ENCODE results near the gene C1orf21.

Gene C1orf21

GRCh38 chr1:184499616-184500015, 112.8 kb downstream of the C1orf21 start:
- in situ Hi-C loops (cut with HindIII; ENCODE audit: low sequenced_read_pairs): no loop called here
- no peak for DNase-seq (ENCODE audit: low read depth, low spot score)
- no peak overlapping the region for H3K4me3 ChIP-seq (ENCODE audit: low read depth, low read length)
- TF ChIP-seq, protein P1, sequence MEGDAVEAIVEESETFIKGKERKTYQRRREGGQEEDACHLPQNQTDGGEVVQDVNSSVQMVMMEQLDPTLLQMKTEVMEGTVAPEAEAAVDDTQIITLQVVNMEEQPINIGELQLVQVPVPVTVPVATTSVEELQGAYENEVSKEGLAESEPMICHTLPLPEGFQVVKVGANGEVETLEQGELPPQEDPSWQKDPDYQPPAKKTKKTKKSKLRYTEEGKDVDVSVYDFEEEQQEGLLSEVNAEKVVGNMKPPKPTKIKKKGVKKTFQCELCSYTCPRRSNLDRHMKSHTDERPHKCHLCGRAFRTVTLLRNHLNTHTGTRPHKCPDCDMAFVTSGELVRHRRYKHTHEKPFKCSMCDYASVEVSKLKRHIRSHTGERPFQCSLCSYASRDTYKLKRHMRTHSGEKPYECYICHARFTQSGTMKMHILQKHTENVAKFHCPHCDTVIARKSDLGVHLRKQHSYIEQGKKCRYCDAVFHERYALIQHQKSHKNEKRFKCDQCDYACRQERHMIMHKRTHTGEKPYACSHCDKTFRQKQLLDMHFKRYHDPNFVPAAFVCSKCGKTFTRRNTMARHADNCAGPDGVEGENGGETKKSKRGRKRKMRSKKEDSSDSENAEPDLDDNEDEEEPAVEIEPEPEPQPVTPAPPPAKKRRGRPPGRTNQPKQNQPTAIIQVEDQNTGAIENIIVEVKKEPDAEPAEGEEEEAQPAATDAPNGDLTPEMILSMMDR (IDR thresholded peaks at IDR 0.05; ENCODE audit: low read depth, low read length): no peak

DNA sequence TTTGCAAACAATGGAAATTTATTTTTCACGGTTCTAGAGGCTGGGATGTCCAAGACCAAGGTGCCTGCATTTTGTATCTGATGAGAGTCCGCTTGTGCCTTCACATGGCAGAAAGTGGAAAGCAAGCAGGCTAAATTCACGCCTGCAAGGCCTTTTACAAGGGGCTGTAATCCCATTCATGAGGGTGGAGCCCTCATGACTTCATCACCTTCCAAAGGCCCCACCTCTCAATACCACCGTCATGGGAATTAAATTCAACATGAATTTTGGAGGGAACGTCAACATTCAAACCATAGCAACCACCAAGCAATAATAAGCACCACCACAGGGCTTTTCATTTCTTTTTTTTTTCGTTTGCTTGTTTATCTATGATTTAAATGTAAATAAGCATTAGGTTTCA, 115.3 kb downstream of the C1orf21 start:
- no peak overlapping the region for H3K4me3 ChIP-seq (ENCODE audit: low read depth, low read length)
- DNase-seq (ENCODE audit: low read depth, low spot score): no peak
- TF ChIP-seq, protein P1 (IDR thresholded peaks at IDR 0.05; ENCODE audit: low read depth, low read length): no peak
- in situ Hi-C loops (cut with HindIII; ENCODE audit: low sequenced_read_pairs): no loop called here

DNA sequence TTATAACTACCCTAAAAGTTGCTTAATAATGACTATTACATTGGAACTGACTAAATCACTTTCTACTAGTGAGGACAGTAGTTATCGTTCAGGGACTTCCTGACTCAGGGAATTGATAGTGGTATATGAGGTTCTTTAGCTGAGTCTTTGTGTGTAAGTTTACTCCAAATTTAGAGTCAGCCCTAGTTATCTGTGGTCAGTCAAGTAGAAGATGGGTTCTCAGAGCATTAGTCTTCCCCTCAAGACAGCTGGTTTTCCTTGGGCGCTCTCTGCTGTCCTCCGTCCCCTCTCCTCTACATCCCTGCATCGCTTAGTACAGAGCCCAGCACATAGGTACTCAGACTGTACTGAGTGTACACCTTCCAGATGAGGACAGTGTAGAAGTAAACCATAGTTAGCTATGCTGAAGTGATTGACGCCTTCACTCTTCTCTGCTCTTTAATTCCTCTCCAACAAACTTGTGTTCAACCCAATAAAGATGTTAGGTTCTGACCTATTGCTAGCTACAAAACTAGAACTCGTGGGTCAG, 116.5 kb downstream of the C1orf21 start:
- TF ChIP-seq, protein P1 (IDR thresholded peaks at IDR 0.05; ENCODE audit: low read depth, low read length): no peak
- no peak for DNase-seq (ENCODE audit: low read depth, low spot score)
- H3K4me3 ChIP-seq (ENCODE audit: low read depth, low read length): no peak overlapping the region
- in situ Hi-C loops (cut with HindIII; ENCODE audit: low sequenced_read_pairs): no loop called here

DNA sequence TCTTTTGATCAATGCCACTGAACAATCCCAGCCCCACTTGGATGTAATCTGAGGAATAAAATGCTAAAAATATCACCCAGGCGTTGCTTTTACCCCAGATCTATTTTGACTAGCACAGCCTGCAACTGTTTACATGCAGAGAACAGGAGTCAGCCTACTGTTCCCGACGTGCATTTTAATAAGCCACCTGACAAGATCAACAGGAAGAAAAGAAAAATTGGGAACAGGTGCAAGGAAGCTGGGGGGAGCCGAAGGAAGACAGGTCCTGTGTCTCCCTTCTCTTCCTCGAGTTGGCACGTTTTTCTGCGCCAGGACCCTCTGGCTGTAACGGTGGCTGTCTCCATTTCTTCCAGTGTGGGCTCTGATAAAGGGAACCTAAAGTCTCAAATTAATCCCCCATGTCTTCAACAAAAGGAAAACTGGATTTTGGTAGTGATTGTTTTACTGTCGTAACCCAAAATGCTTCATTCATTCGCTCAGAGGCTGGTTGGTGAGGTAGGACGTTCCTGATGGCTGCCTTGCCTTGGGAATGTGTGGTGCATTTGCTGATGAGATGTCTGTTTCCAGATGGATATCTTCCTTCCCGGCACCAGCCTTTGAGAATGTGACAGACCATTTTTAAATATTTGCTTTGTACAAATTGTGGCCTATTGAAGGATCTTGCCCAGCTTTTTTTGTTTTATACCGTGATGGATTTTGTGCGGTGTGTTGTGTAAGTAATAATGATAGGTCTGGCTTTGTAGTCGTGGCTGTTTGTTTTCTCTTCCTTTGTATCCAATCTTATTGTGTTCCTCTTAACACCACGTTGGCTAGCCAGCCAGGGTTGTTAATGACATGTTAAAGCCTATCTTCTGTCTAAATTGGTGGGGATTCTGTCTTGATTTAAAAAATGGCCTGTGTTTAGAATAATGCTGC, 117.5 kb downstream of the C1orf21 start:
- TF ChIP-seq, protein P1 (IDR thresholded peaks at IDR 0.05; ENCODE audit: low read depth, low read length): no peak
- in situ Hi-C loops (cut with HindIII; ENCODE audit: low sequenced_read_pairs): no loop called here
- H3K4me3 ChIP-seq (ENCODE audit: low read depth, low read length): no peak overlapping the region
- DNase-seq (ENCODE audit: low read depth, low spot score): no peak

GRCh38 chr1:184504955-184505338, 118.1 kb downstream of the C1orf21 start:
- in situ Hi-C loops (cut with HindIII; ENCODE audit: low sequenced_read_pairs): no loop called here
- TF ChIP-seq, protein P1 (IDR thresholded peaks at IDR 0.05; ENCODE audit: low read depth, low read length): no peak
- DNase-seq (ENCODE audit: low read depth, low spot score): no peak
- H3K4me3 ChIP-seq (ENCODE audit: low read depth, low read length): no peak overlapping the region

GRCh38 chr1:184506481-184506880, 119.7 kb downstream of the C1orf21 start:
- TF ChIP-seq, protein P1 (IDR thresholded peaks at IDR 0.05; ENCODE audit: low read depth, low read length): no peak
- H3K4me3 ChIP-seq (ENCODE audit: low read depth, low read length): no peak overlapping the region
- no peak for DNase-seq (ENCODE audit: low read depth, low spot score)
- in situ Hi-C loops (cut with HindIII; ENCODE audit: low sequenced_read_pairs): no loop called here

Measured in astrocyte of the spinal cord (primary cell).